CD4-positive, alpha-beta T cell (primary cell): Measurements from ENCODE around the gene LRRFIP2. TPM values are rescaled to one million over a fixed set of nuclear protein-coding genes. Genes with fewer than 3 reads are reported as not detected.

ENCODE experiments used
- ATAC-seq: fragments of 200-7000 bp; cut with Tn5 transposase; one replicate; pipeline ENCODE4 v1.10.0; 2022; ENCODE audit warnings: mild to moderate bottlenecking; ENCODE audit not compliant: poor library complexity
- CTCF ChIA-PET: fragments of 350-600 bp; sonication (Branson Sonifier 250); formaldehyde crosslinking; loops from one replicate; lab custom pipeline; 2021; ENCODE audit warnings: antibody characterized with exemption, inconsistent platforms; lab: Charles Lee
- POLR2A ChIA-PET: fragments of 350-600 bp; sonication (Branson Sonifier 250); formaldehyde crosslinking; loops from one replicate; lab custom pipeline; 2021; ENCODE audit warnings: antibody characterized with exemption, inconsistent platforms; lab: Charles Lee
- DNase-seq, 14 experiments: peaks; one replicate each; pipeline ENCODE4 v3.0.0-alpha.2; 2013 to 2020; ENCODE audit warnings: mixed read lengths in 2 of 14
- H3K27ac ChIP-seq, 2 donors: one replicate each; pipeline versions ENCODE4 v1.5.1 to v1.7.0; 2013; ENCODE audit warnings: low read length in 2 of 2, low read depth in 1 of 2, mild to moderate bottlenecking in 1 of 2
- H3K27me3 ChIP-seq, 2 experiments: 1 replicate in 1 of 2; 2 replicates in 1 of 2; pipeline versions ENCODE4 v1.6.1 to v1.7.0; 2013; ENCODE audit warnings: low read length in 2 of 2, control low read depth in 1 of 2, mild to moderate bottlenecking in 1 of 2, moderate library complexity in 1 of 2; ENCODE audit not compliant: insufficient read depth in 2 of 2, control insufficient read depth in 1 of 2
- H3K36me3 ChIP-seq: one replicate; pipeline ENCODE4 v1.6.1; 2013; ENCODE audit warnings: low read length, control low read depth; ENCODE audit not compliant: insufficient read depth
- H3K4me1 ChIP-seq: one replicate; pipeline ENCODE4 v1.6.1; 2013; ENCODE audit warnings: low read length, control low read depth; ENCODE audit not compliant: insufficient read depth
- H3K4me3 ChIP-seq: one replicate; pipeline ENCODE4 v1.5.1; 2013; ENCODE audit warnings: mild to moderate bottlenecking, low read length, moderate library complexity
- H3K9me3 ChIP-seq, 2 experiments: 1 replicate in 1 of 2; 2 replicates in 1 of 2; pipeline versions ENCODE4 v1.6.1 to v1.7.0; 2013; ENCODE audit warnings: low read length in 2 of 2, mild to moderate bottlenecking in 2 of 2, control low read depth in 1 of 2, moderate library complexity in 1 of 2; ENCODE audit not compliant: control insufficient read depth in 1 of 2, insufficient read depth in 1 of 2
- H3K27ac Mint-ChIP-seq: one replicate; pipeline ENCODE4 v1.8.0; 2020; ENCODE audit warnings: mixed read lengths
- H3K27me3 Mint-ChIP-seq: one replicate; pipeline ENCODE4 v1.8.0; 2021; ENCODE audit warnings: mixed read lengths
- H3K36me3 Mint-ChIP-seq: one replicate; pipeline ENCODE4 v1.8.0; 2021; ENCODE audit warnings: low read depth, mixed read lengths
- H3K4me1 Mint-ChIP-seq: one replicate; pipeline ENCODE4 v1.8.0; 2021; ENCODE audit warnings: low read depth, mixed read lengths
- H3K4me3 Mint-ChIP-seq: one replicate; pipeline ENCODE4 v1.8.0; 2020; ENCODE audit warnings: mild to moderate bottlenecking, mixed read lengths
- H3K9me3 Mint-ChIP-seq: one replicate; pipeline ENCODE4 v1.8.0; 2020; ENCODE audit warnings: mixed read lengths
- CTCF ChIP-seq: fragments of 200-600 bp; IDR thresholded peaks from one replicate; pipeline ENCODE4 v1.8.0; 2022; ENCODE audit warnings: antibody characterized with exemption, mild to moderate bottlenecking
- intact Hi-C, 2 experiments: fragments of 100-400 bp; cut with DNase I in 1 of 2; cut with micrococcal nuclease in 1 of 2; formaldehyde crosslinking; loops; one replicate each; pipeline versions ENCODE4 v1.15.1 to v1.9.0; 2023 to 2025; cut with DNase I, micrococcal nuclease
- total RNA-seq, 174 experiments: library from RNA in 2 of 174; stranded (reverse) in 2 of 174; gene quantifications; one replicate each; pipeline ENCODE4 v1.2.3 and lab custom pipeline; 2021 to 2026

LRRFIP2 gene
- total RNA-seq, 2 experiments from 2014 or later, result 34.2 to 34.8 TPM

- H3K36me3 Mint-ChIP-seq, result peaks cover 98% of the 10 kb centered on the region
These were observed 143.8 kb downstream of the LRRFIP2 start for GRCh38 chr3:37030588-37030987.

GRCh38 chr3:37029516-37030163 is 144.7 kb downstream of the LRRFIP2 start:
- Mint-ChIP-seq H3K4me3 (no peak overlapping the region), H3K9me3 (no peaks in the 10 kb centered on the region), H3K27ac (no peak overlapping the region), H3K27me3 (no peaks in the 10 kb centered on the region), H3K36me3 (peaks cover 98% of the 10 kb centered on the region), H3K4me1 (no peaks in the 10 kb centered on the region)
- POLR2A ChIA-PET, result no interaction called here
- H3K4me1 ChIP-seq, result no peaks in the 10 kb centered on the region
- peaks cover 83% of the 10 kb centered on the region for H3K36me3 ChIP-seq
- ATAC-seq (no peak), DNase-seq (no peak)
- H3K27me3 ChIP-seq, result no peaks in the 10 kb centered on the region
- TF ChIP-seq CTCF, result no peak
- no peaks in the 10 kb centered on the region for H3K9me3 ChIP-seq
- intact Hi-C loops, result loop anchor here in 1 of 2 experiments (5.0 kb wide), 1 partner anchor 183 kb away; no protein-coding TSS in a partner anchor
- CTCF ChIA-PET, result interaction anchor here (1.2 kb wide), 1 partner anchor 71 kb away, joined by 4 read pairs; no protein-coding TSS in a partner anchor
- no peak overlapping the region for H3K27ac ChIP-seq
- no peak overlapping the region for H3K4me3 ChIP-seq

More at GRCh38 chr3:37030588-37030987, 143.8 kb downstream of the LRRFIP2 start:
- TF ChIP-seq CTCF, result no peak
- H3K27me3 ChIP-seq, result no peaks in the 10 kb centered on the region
- no peak for ATAC-seq
- peaks cover 0 to 2% of the 10 kb centered on the region in 2 experiments for H3K9me3 ChIP-seq
- no peak overlapping the region for H3K27ac ChIP-seq
- POLR2A ChIA-PET, result no interaction called here
- Mint-ChIP-seq H3K4me1 (no peaks in the 10 kb centered on the region), H3K4me3 (no peak overlapping the region), H3K27me3 (no peaks in the 10 kb centered on the region), H3K9me3 (no peaks in the 10 kb centered on the region), H3K27ac (no peak overlapping the region)
- intact Hi-C loops, result no loop called here
- no peaks in the 10 kb centered on the region for H3K4me1 ChIP-seq
- no peak overlapping the region for H3K4me3 ChIP-seq
- DNase-seq, result no peak
- H3K36me3 ChIP-seq, result peaks cover 89% of the 10 kb centered on the region
- CTCF ChIA-PET, result interaction anchor here (1.2 kb wide), 1 partner anchor 72 kb away, joined by 4 read pairs; no protein-coding TSS in a partner anchor

- no peak overlapping the region for H3K27ac ChIP-seq
- Mint-ChIP-seq H3K4me3 (no peak overlapping the region), H3K27ac (no peak overlapping the region), H3K4me1 (no peaks in the 10 kb centered on the region), H3K27me3 (no peaks in the 10 kb centered on the region), H3K36me3 (peaks cover 98% of the 10 kb centered on the region), H3K9me3 (no peaks in the 10 kb centered on the region)
- intact Hi-C loops, result loop anchor here in 1 of 2 experiments (5.0 kb wide), 1 partner anchor 183 kb away; no protein-coding TSS in a partner anchor
- ATAC-seq (no peak), DNase-seq (no peak)
- no peak for TF ChIP-seq CTCF
- H3K4me1 ChIP-seq, result no peaks in the 10 kb centered on the region
- no peaks in the 10 kb centered on the region for H3K27me3 ChIP-seq
- H3K36me3 ChIP-seq, result peaks cover 79% of the 10 kb centered on the region
- POLR2A ChIA-PET, result no interaction called here
- no peaks in the 10 kb centered on the region for H3K9me3 ChIP-seq
- CTCF ChIA-PET, result no interaction called here
- no peak overlapping the region for H3K4me3 ChIP-seq
These were observed 145.3 kb downstream of the LRRFIP2 start for GRCh38 chr3:37029111-37029510.
